HG03520 (cell line): ENCODE measurements around the gene SCN10A.

ENCODE experiments used
- ATAC-seq: cut with Tn5 transposase; IDR thresholded peaks from one replicate; pipeline ENCODE4 v1.9.1; 2021; ENCODE audit warnings: mild to moderate bottlenecking, moderate library complexity; ENCODE audit not compliant: unreplicated experiment

The SCN10A gene

DNA sequence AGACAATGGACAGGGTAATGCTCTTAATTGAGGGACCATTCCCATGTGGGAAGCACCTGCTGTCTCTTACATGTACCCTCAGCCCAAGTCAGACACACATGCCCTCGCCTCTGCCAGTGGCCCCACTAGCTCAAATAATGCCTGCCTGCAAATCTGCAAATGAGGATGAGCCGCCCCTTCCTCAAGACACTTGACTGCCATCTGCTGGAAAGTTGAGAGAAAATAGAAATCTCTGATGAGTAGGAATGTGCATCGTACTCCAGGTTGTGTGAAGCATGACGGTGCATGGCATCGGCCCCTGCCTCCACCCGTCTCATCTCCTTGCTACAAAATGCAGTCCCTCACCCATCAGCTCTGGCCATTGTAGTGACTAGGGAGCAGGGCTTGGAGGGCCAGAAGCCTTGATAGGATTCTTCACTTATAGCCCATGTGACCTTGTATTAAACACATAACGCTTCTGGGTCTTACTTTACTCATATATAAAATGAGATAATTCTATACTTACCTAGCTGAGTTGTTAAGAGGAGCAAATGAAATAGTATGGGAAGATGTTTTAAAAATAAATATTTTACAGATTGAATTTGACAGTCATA, 160.2 kb downstream of the SCN10A start:
- no peak for ATAC-seq

DNA sequence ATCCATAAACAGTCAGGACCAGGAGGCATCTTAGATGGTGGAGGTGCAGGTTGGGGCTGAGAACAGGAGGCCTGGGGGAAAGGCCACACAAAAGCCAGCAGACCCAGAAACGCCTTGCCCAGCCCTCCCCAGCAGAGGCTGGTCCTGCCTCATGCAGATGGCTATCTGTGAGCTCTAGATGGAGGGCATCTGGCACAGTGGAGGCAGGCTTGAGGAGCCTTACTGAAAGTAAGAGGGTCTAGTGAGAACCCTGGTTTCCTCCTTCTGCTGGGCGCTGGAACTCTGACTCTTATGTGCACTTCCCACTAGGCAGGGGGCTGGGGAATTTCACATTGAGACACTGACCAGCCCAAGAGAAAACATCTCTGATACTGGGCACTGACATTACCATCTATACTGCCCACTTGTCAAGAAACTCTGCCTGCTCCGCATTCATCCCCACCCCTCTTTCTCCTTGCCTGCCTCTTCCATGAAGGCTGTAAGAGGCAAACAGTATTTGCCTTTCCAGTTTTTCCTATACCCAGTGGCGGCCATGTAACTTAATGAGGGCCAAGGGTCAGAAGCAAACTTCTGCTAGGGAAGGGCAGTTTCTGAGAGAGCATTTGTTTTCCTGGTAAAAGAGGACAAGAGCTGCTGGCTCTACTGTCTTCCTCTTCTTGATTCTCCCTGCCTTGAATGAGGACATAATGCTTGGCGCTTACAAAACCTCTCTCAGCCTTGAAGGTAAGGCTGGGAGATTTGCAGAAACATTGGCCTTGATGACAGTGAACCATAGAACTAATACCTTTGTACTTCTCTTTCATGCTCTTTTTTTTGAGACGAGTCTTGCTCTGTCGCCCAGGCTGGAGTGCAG, 162.1 kb downstream of the SCN10A start:
- no peak for ATAC-seq

DNA sequence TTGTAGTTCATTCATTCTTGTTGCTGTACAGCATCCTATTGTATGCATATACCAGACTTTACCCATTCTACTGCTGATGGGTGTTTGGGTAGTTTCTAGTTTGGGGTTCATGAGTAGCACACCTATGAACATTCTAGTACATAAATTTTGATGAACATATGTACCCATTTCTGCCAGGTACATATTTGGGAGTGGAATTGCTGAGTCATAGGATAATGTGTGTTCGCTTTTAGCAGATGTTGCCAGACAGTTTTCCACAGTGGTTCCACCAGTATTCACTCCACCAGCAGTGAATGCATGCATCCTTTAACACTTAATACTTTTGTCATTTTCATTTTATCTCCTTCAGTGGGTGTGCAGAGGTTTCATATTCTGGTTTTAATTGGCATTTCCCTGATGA, 163.1 kb downstream of the SCN10A start:
- ATAC-seq: no peak

DNA sequence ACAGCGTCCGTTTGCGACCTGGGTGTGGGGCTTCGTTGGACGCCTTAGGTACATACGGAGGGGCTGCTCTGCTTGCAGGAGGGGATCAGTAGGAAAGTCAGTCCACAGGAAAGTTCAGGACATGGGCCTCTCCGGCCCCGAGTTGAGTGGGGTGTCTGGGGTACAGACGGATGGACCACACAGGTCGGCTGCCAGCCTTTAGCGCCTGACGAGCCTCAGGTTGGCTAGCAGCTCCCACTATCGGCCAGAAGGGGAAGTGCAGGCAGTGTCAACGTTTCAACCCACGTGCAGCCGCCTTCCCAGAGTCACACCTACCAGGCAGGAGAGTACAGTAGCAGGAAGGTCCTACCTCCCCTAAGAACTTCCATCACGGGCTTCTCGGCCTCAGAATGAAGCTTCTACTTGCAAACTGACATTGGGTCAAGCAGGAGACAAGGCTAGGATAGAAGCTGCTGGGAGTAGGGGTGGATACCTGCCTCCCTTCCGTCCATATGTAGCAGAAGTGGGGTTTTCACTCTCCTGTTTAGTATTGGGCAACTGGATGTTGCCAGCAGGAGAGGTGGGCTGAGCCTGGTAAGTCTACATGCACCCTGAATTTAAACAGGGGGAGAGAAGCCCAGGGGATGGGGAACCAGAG, 164.7 kb downstream of the SCN10A start:
- no peak for ATAC-seq

DNA sequence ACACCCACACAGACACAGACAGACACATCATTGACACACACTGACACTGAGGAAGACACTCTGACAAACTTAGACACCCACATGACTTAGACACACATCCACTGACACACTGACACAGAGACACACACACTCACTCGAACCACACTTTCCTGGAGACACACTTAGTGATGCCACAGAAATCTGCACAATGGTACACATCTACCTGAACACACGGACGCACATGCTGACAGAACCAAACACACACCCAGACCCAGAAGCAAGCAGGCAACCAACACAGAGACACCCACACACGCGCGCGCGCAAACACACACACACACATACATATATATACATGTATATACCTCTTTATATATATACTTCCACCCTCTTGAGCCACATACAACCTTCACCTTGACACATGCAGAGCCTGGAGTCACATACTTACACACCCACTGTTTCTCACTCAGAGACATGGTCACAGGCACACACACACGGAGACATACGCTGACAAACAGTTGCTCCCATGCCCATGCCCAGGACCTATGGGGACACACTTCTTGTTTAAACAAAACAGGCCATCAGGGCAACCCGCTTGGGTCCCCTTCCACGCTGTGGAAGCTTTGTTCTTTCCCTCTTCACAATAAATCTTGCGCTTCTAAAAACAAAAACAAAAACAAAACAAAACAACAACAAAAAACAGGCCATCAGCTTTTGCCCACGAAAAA, 165.6 kb downstream of the SCN10A start:
- no peak for ATAC-seq

DNA sequence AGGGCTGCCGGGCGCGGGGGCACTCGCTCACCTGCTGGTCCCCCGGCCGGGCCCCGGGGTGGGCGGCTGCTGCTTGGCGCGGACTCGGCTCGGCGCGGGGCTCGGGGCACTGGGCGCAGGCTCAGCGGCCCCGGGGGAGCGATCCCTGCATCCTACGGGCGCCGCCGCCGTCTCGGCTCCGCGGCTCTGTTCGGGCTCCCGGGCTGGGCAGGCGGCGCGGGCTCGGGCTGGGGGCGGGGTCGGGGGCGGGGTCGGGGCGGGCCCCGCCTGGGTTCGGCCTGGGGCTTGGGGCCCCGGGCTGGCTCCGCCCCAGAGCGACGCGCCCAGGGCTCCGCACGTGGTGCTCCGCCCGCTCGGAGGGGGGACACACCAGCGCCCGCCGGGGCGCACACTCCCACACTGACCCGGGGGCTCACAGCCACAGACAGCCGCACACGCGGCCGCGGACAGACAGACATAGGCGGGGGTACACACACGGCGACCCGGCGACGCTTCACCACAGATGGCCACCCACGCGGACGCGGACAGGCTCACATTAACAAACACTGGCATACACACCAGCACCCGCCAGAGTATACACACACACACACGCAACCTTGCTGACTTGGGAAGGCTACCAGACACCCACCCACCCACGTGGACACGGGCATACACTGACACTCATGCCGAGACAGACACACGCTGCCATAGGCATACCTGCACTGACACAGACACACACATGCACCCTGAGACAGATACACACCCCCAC, 166.3 kb downstream of the SCN10A start, which contains the start of gene SCN5A:
Gene SCN5A (minus strand): TSS at position 188 of the 748 bp plus-strand sequence. CDS start 16,380 bp downstream, outside the sequence.
- peak; percentile 64 for ATAC-seq

DNA sequence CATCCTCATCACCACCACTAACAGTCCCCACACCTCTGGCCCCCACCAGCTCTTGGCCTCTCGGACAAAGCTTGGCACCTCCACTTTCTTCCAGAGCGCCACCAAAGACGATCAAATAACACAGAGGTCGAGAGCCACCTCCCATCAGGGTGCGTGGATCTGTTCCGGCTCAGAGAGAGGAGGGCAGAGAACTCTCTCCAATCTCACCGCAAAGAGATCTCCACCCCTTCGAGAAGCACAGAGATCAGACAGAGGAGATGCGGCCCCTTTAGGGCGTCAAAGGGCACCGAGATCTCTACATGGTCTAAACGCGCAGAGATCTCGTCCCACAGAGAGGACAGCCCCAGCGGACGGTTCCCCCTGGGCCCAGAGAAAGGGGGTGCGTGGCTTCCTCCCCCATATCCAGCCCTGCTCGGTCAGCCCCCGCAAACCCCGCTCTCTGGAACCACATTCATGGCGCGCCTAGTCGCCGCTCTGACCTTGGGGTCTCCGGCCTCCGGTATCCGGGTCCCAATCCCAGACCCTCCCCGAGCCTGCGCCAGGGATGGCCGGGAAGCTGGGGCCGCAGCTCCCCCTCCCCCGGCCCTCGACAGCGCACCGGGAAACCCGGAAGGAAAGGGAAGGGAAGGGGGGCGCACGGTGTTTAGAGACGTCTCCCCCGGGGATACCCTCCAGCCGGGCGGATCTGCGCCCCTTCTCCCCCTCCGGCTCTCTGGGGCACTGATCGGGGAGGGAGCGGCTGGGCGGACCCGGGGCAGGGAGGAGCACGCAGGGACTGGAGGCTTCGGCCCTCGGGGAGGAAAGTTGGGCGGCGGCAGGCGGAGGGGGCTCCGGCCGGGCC, 167.1 kb downstream of the SCN10A start:
- peak; percentile 13 for ATAC-seq

DNA sequence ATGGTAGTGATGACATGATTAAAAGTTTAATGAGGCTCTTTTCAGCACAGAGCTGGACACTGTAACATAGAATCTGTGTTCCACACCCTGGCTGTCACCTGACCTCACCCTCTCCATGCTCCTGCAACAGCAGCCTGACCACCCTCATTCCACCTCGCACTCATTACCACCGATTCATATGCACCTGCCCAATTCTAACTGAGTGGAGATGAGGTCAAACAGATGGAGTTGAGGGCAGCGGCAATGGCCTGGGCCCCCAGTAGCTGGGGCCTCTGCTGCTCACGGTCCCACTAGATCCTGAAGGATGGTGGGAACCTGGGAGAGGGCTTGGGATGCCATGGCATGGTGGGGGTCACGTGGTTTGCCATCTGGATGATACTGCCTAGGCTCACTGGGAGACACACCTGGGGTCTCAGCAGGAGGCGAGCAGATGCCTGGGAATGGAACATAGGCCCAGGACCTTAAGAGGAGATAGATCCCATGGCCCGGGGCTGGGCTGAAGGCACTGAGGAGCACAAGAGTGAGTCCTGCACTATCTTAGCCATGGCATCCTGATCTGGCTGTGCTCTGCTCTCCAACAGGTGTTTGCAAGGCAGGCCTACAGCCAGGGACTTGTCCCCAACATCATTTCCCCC, 167.9 kb downstream of the SCN10A start:
- ATAC-seq: no peak

DNA sequence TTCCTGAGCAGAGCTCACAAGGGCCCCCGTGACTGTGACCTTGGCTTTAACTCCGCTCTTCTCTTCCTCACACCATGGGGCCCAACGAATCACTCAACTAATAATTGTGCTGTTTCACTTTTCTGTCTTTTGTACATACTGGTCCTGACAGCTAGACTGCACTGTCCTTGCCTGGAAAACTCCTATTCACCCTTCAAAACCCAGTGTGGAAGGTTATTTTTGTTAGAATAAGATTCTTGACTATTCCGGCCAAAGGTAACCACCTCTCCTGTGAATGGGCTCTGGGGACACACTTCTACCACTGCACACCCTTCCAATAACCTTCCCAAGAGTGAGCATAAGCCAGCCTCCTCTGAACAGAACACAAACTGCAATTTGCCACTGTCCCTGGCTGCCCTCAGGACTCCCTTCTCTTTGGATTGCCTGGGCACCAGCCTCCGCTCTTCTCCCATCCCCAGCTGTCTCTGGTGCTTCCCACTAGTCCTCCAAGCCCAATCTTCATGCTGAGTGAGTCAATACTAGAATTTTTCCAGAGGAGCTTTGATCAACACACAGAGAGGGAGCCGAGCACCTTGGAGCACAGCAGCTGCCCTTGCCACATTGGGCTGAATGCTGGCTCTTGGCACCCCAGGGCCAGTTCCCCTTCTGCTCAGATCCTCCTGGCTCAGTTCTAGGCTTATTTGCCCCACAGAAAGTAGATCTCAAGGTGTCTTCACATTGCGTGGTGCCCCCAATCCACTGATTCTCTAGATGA, 168.6 kb downstream of the SCN10A start:
- no peak for ATAC-seq
